Measurements from ENCODE around the gene DUOXA1.
A peak's percentile ranks its signal among the peaks of the same experiment; 100 is the strongest.

- TF ChIP-seq POLR2A (IDR thresholded peaks at IDR 0.05; ENCODE audit: low read depth, low read length) (no peak), SPI1 (IDR thresholded peaks at IDR 0.05; ENCODE audit: low read depth, low read length) (no peak), POLR2AphosphoS5 (IDR thresholded peaks at IDR 0.05; ENCODE audit: low read depth, low read length) (0 out of 2 replicates have a peak, but pooled peaks have one; percentile 15)
These were observed 35.9 kb upstream of the DUOXA1 start for GRCh38 chr15:45165536-45165935.
